Inflammatory macrophage treated with lipopolysaccharide for 4 hours (primary cell): Measurements from ENCODE around the gene LAMA3.

ENCODE experiments used
- DNase-seq: peaks from one replicate; pipeline ENCODE4 v3.0.0-alpha.2; 2020

The LAMA3 gene

DNA sequence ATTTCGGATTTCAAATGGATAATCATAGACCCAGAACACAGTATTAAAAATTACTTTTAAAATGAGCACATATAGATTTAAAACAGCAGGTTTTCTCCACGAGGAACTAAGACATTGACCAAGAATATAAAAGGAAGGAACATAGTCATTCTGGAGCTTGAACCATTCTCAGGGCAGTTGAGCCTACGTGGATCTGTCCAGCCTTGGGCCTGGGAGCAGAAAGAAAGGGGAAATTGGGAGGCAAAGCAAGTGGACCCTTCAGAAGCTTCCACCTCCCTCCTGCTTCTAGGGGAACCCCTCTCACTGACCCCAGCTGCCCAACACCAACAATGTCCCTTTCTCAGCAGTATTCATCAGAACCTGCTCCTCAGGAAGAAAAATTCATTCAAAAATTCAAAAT lies 293.9 kb downstream of the LAMA3 start:
- no peak for DNase-seq

DNA sequence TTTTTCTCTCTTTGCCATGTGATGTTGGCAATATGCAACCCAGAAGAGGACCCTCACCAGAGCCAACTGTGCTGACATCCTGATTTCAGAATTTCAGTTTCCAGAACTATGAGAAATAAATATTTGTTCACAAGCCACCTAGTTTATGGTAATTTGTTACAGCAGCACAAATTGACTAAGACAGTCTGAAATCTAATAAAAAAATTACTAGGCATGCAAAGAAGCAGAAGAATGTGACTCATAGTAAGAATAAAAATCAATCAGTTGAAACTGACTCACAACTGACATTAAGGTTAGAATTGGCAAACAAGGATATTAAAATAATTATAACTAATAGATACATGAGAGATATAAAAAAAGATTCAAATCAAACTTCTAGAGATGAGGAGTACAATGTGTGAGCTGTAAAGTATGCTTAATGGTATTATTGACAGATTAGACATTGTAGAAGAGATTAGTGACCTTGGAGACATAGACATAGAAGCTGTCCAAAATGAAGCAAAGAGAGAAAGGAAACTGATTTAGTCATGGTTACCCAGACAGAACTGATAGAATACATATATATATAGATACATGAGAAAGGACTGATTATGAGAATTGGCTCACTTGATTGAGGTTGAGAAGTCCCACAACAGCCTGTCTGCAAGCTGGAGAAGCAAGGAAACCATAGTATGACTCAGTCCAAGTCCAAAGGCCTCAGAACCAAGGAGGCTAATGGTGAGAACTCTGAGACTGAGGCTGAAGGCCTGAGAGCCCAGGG lies 297.5 kb downstream of the LAMA3 start:
- peak; percentile 18 for DNase-seq

DNA sequence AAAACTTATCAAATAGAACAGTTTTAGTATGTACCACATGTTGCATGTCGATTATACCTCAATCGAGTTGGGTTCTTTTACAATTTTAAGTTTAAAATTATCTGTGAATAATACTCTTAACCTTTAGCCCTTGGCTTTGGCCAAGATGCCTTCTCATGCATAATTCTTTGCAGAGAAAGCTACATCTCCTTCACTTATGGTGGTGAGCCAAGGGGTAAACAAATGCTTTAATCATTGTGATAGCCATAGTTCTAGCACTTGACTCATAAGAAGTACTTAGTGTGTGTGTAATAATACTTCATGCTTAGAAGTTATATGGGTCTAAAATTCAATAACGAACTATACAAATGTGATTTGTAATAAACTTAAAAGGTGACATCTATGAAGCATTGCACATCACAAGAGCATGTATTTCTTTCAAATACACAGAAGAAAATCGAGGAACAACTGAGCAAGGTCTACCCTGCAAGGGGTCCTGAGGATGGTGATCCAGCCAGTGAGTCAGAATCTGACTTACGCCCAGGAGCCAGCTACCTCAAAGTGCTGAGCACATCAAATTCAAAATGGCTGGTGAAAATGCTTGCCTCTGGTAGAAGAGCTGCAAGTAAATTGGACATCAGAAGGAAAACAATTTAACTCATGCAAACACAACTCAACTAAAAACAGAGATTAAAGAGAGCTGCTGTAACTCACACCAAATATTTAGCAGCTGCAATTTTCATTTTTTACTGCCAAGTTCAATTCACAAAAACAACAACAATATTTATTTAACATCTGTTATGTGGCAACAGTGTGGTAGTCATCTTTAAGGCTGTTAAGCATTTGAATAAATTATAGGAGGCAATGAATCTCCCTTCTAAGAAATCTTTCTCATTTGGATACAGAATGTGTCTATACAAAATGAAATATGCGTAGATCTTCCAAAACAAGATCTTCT lies 301.5 kb downstream of the LAMA3 start:
- DNase-seq = no peak

DNA sequence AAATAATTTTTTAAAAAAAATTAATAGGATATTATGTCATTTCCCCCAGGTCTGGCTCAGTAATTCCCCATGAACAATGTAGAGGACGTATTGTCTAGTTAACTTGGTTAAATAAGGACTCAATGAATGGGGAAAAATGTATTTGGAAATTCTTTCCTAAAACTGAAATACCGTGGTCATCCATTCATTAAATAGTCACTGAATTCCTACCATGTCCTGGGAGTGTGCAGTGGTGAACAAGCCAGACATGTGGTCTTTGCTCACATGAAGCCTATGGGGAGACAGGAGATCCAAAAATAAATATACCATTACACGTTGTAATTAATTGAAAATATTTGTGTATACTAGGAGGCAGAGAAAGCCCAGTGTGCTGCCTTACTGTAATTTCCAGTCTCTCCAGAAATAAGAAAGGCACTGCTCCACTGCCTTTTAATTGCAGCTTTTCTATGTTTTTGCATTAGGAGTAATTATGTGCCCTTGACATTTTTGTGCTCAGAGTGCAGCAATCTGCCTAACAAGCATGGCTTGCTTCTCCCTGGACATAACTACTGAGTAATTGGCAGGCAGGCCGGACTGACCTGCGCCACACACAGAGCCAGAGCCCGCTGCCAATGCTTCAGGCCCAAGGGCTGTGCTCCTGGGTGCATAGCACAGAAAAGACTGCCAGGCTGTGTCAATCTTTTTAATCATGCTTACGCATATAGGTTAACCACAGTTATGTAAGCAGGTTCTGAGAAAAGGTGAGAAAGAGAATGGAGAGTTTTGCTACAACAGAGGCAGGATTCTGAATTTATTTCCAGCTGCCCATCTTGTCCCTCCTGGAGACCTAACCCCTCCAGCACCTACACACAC lies 303.1 kb downstream of the LAMA3 start:
- DNase-seq = no peak

DNA sequence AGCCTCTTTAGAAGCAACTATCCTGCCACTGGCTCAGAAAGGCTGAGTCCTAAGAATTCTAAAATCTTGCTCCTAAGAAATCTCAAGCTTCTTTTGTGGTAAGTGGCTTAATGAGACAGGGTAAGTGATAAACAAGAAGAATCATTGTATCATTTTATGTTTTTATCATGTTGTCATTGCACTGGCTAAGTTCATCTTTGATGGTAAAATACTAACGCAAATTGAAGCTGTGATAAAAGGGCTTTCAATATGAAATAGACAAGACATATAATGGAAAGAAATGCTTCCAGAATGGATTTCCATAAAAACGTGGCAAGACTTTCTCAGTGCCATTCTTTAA lies 303.7 kb downstream of the LAMA3 start:
- DNase-seq = no peak

DNA sequence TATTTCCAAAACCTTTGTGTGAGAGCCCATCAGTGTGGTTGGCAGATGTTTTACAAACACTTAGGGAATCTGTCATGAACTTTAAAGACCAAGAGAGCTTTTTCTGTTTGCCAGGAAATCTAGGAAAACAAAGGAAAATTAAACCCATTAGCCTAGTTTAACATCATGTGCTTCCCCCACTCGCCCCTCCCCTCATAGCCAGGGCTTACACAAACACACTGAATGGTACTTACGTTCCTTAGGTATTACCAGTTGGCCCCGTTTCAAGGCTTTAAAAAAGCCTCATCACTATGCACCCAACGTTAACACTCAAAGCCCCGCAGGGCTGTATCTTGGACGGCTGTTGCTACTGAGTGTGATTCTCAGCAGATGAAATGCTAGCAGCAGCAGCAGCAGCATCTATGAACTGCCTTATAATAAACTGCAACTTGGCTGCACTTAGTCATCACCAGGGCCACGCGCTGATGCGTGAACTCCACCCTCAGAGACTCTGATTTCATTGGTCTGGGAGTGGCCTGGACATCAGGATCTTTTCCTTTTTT lies 305.2 kb downstream of the LAMA3 start:
- no peak for DNase-seq

DNA sequence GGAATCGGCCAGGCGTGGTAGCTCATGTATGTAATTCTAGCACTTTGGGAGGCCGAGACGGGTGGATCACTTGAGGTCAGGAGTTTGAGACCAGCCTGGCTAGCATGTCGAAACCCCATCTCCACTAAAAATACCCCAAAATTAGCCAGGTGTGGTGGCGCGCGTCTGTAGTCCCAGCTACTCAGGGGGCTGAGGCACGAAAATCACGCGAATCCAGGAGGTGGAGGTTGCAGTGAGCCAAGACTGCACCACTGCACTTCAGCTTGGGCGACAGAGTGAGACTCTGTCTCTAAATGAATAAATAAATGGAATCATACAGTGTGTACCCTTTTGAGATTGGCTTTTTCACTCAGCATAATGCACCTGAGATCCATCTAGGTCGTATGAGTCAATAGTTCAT lies 305.9 kb downstream of the LAMA3 start:
- DNase-seq = no peak

DNA sequence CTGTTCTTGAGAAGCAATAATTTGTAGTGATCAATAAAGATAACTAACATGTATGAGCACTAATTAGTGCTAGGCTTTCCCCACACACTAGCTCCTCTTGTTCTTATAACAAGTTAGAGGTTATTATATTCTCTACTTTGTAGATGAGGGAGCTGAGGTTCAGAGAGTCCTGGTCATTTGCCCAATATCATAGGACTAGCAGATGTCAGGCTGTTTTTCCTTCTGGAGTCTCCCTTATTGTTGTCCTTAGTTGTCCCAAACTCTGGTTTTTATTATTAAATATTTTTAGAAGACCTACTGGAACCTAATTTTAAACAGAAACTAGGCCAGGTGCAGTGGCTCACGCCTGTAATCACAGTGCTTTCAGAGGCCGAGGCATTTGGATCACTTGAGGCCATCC lies 308.8 kb downstream of the LAMA3 start:
- no peak for DNase-seq

DNA sequence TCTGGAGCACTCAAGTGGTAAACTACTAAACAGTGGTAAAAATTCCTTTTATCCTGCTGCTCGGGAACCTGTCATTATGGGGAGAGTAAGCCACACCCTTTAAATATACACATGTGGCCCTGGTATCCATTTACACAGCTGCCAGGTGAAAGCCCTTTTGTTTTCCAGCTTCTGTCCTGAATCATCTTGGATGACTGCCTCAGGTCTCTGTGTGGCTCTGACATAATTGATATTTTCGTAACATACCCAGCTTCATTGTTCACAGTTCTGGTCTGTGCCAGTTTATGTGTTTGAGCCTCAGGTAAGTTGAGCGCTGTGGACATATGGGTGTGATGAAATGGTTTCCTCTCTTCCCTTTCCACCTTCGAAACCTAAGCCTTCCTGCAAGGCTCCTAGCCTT lies 309.6 kb downstream of the LAMA3 start:
- DNase-seq = no peak

DNA sequence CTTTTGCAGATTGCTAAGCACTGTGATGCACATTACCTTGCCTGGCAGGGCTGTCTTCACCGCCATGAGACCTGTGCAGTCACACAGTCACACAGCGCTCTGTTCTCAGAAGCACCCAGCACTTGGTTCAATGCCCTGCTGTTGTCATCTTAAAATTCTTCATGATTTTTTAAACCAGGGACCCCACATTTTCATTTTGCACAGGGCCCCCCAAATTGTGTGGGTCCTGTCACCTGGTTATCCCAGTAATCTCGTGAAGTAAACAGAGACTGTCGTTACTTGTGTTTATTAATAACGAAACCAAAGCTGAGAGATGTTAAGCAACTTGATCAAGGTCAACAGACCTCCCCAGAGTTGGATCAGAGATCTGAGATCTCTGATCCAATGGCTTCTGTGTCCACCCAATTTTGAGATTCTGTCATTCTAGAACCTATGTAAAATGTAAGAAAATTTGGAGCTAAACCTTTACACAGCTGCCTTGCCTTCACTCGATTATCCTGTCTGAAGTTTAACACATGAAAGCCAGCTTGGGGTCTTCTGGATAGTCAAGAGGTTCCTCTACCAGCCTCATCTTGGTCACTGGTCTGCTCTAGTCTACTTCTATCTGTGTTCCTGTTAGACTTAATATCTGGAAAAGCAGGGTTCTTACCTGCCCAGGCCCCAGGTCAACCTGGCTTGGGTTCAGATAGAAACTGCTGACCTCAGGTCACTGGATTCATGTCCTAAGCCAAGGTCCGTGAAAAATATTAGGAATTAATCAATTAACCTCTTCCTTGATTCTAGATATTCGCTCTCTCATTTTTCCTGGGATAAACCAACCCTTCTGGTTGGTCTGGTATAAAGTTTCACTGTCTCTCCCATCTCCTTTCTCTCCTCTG lies 311.6 kb downstream of the LAMA3 start:
- DNase-seq = no peak

DNA sequence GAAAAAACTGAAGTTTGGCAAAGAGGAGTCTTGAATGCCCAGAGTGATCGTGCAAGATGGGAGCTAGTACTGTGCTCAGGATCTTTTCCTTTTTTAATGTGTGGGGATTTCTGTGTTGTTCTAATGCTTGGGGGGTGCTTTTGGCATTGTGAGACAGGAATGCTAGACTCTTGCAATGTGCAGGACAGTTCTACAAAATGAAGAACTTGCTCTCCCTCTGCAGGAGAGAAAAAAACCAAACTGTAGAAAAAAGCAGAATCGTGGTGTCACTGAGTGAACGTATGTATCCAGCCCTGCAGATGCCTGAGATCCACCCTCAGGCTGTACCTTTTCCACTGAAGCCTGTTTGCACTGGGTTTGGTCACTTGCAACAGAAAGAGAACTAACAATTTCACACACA lies 313.2 kb downstream of the LAMA3 start:
- no peak for DNase-seq

DNA sequence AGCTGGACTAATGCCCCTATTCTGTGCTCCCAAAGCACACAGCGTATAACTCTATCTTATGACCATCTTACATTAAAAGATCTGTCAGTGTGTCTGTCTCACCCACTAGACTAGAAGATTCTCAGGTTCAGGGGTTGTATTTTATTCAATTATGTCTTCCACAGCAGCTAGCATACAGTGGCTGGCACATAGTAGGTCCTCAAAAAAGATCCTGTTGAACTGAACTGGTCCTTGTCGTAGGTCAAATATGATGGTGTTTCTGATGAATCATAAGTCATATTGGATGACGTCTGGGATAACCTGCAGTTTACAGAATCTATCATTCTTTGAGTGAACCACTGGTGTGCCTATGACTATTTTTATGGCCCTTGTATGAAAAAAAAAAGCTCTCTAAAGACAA lies 314.0 kb downstream of the LAMA3 start:
- DNase-seq = no peak

DNA sequence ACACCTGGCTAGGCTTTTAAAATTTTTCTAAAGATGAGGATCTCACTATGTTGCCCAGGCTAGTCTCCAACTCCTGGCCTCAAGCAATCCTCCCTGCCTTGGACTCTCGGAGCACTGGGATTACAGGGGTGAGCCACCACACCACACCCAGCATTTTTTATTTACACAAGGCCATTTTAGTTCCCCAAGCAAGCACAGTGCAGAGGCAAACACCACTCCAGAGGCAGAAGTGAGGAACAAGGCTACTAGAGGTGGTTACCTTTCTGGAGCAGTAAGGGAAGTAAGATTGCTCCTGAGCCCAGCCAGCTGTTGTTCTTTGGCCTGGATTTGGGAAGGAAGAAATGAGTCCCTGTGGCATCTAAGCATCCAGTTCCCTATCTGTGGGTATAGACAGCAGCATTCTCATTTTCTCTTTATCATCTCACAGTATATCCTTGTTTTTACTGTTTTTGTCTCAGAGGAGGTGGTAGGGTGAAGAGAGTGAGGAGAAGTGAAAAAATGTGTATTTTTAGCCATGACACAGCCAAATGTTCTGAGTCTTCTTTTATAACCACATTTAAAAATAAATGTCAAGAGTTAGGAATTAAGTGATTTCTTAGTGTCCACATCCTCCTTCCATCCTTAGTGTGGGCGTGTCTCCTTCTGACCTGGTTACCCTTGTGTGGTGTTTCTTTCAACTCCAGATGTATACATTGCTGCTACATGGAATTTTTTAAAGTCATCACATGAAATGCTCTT lies 314.8 kb downstream of the LAMA3 start:
- DNase-seq = no peak
